ENCODE results near the gene SAMD3. TPM values are rescaled to one million over a fixed set of nuclear protein-coding genes. Genes with fewer than 3 reads are reported as not detected.

Gene SAMD3
- total and polyA plus RNA-seq, 2 donors (not counting 3 experiments of a cell fraction or from before 2014, with no cell fraction given) = not detected

- dilution Hi-C loops (cut with MboI; ENCODE audit: extremely low pct_ligation_motif_present, low sequenced_read_pairs) (no loop called here), intact Hi-C loops (cut with micrococcal nuclease) (no loop called here)
- Histone ChIP-seq H3K4me3 (replicated peaks in 1 of 3; ENCODE audit: insufficient read depth in 1 of 3, low read depth in 1 of 3, low read length in 3 of 3) (no peak overlapping the region), H3K4me1 (ENCODE audit: control insufficient read depth, extremely low read depth, insufficient read depth, low read length) (no peaks in the 10 kb centered on the region), H3K36me3 (ENCODE audit: control insufficient read depth in 2 of 2, extremely low read depth in 1 of 2, insufficient read depth in 2 of 2, low read length in 2 of 2) (peaks cover 2 to 8% of the 10 kb centered on the region in 2 experiments), H3K9me1 (replicated peaks; ENCODE audit: control insufficient read depth, extremely low read depth, insufficient read depth, low read length) (no peaks in the 10 kb centered on the region), H3K27me3 (ENCODE audit: control insufficient read depth in 2 of 2, insufficient read depth in 2 of 2, low read length in 2 of 2) (no peaks in the 10 kb centered on the region), H3K9me3 (replicated peaks; ENCODE audit: control insufficient read depth, insufficient read depth, low read length) (no peaks in the 10 kb centered on the region), H2AFZ (ENCODE audit: low read depth, low read length) (no peak overlapping the region), H4K20me1 (replicated peaks; ENCODE audit: control insufficient read depth, extremely low read depth, insufficient read depth, low read length) (peaks cover 2% of the 10 kb centered on the region), H3K27ac (ENCODE audit: insufficient read depth, low read depth, low read length) (no peak overlapping the region), H3K79me2 (ENCODE audit: control insufficient read depth, insufficient read depth, low read length) (peaks cover 8% of the 10 kb centered on the region), H3K4me2 (ENCODE audit: insufficient read depth, low read length) (no peak overlapping the region), H3K9ac (replicated peaks; ENCODE audit: extremely low read depth, insufficient read depth, low read length) (no peak overlapping the region)
- DNase-seq (ENCODE audit: low read depth, low spot score) (no peak), FAIRE-seq (no peak)
- no TSS peak for BruUV-seq (replicated peaks)
- CTCF ChIA-PET = interaction anchor here (0.8 to 1.5 kb wide), 3 partner anchors 11 to 163 kb away, joined by 3 to 4 read pairs (median 3); no protein-coding TSS in a partner anchor
- POLR2A ChIA-PET = interaction anchor here (1.2 kb wide), 1 partner anchor 11 kb away, joined by 3 read pairs; no protein-coding TSS in a partner anchor
- TF ChIP-seq JUN (IDR thresholded peaks at IDR 0.05; ENCODE audit: borderline replicate concordance, insufficient read depth, insufficient read length, low read depth) = no peak
- TF ChIP-seq POLR2AphosphoS5 (IDR thresholded peaks at IDR 0.05; ENCODE audit: insufficient read depth, low read depth, low read length) = no peak
- TF ChIP-seq POLR2A (IDR thresholded peaks at IDR 0.05; ENCODE audit: low read depth, low read length) = no peak
- no peak for TF ChIP-seq CTCF (IDR thresholded peaks at IDR 0.05; ENCODE audit: extremely low read depth in 1 of 2, insufficient read depth in 1 of 2, low read depth in 1 of 2, low read length in 2 of 2)
- no peak for TF ChIP-seq GATA2 (IDR thresholded peaks at IDR 0.05; ENCODE audit: insufficient read depth, insufficient read length, low read depth, low read length)
- TF ChIP-seq EZH2 (IDR thresholded peaks at IDR 0.05; ENCODE audit: borderline replicate concordance, low read depth, low read length, severe bottlenecking) = no peak
- no peak for TF ChIP-seq FOS (IDR thresholded peaks at IDR 0.05; ENCODE audit: borderline replicate concordance, insufficient read depth, low read length)
- TF ChIP-seq MYC (IDR thresholded peaks at IDR 0.05; ENCODE audit: low read depth, low read length) = no peak
- no peak for TF ChIP-seq MAX (IDR thresholded peaks at IDR 0.05; ENCODE audit: insufficient read depth, insufficient read length)
Measured at GRCh38 chr6:130119211-130119610, 103.5 kb downstream of the SAMD3 start.

Measured in endothelial cell of umbilical vein (primary cell).